Right kidney (tissue), 1 donor: Measurements from ENCODE around the gene PDGFB.

ENCODE experiments used
- DNase-seq: peaks from one replicate; pipeline ENCODE4 v3.0.0-alpha.2; 2016

The PDGFB gene

GRCh38 chr22:39254789-39255298, 10.1 kb upstream of the PDGFB start:
- no peak for DNase-seq

GRCh38 chr22:39254122-39254521, 9.3 kb upstream of the PDGFB start:
- DNase-seq = no peak

GRCh38 chr22:39253435-39254070, 8.8 kb upstream of the PDGFB start:
- peak; percentile 50 for DNase-seq

GRCh38 chr22:39252461-39253434, 8.0 kb upstream of the PDGFB start:
- DNase-seq = no peak

GRCh38 chr22:39251762-39252460, 7.1 kb upstream of the PDGFB start:
- DNase-seq = no peak

GRCh38 chr22:39250838-39251237, 6.1 kb upstream of the PDGFB start:
- no peak for DNase-seq

- no peak for DNase-seq
Observed at GRCh38 chr22:39250131-39250530, 5.3 kb upstream of the PDGFB start.

GRCh38 chr22:39249086-39249704, 4.4 kb upstream of the PDGFB start:
- no peak for DNase-seq

GRCh38 chr22:39248254-39248653, 3.5 kb upstream of the PDGFB start:
- no peak for DNase-seq

- DNase-seq = no peak
Observed at GRCh38 chr22:39247361-39247760, 2.6 kb upstream of the PDGFB start.

- no peak for DNase-seq
Observed at GRCh38 chr22:39246690-39247332, 2.0 kb upstream of the PDGFB start.

GRCh38 chr22:39246217-39246616, 1.4 kb upstream of the PDGFB start:
- DNase-seq = no peak

GRCh38 chr22:39245130-39246039, 603 bp upstream of the PDGFB start:
- no peak for DNase-seq

- DNase-seq = peak; percentile 73
Observed at GRCh38 chr22:39244136-39244495, 666 bp downstream of the PDGFB start.

- DNase-seq = peak; percentile 79
Observed at GRCh38 chr22:39243439-39244135, 1.2 kb downstream of the PDGFB start.

GRCh38 chr22:39242595-39243438, 2.0 kb downstream of the PDGFB start:
- peak; percentile 86 for DNase-seq

- peak; percentile 61 for DNase-seq
Observed at GRCh38 chr22:39241794-39242594, 2.8 kb downstream of the PDGFB start.
